ENCODE data around the gene RPRD1B.

Gene RPRD1B

DNA sequence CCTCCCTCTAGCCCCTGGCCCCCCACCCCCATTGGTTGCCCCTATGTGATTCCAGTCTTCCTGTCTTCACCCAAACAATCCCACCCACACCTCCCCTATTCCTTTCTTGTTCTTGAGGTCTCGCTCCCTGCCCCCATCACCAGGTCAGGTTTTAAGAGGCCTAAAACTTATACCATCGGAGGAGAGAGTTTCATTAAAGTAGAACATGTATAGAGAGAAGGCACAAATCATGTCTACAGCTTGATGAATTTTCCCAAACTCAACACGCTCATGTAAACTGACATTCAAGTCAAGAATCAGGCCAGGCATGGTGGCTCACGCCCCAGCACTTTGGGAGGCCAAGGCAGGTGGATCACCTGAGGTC lies 87.1 kb downstream of the RPRD1B start:
- DNase-seq (ENCODE audit: low read depth, low spot score), result no peak
- WGBS (ENCODE audit: insufficient coverage, insufficient read length), result no CpG with 5 or more reads among the region's 4 CpGs

GRCh38 chr20:38121741-38122140 lies 88.2 kb downstream of the RPRD1B start:
- no peak for DNase-seq (ENCODE audit: low read depth, low spot score)
- Histone ChIP-seq H3K36me3 (ENCODE audit: control insufficient read depth, insufficient read depth, low read length) (no peaks in the 10 kb centered on the region), H3K27me3 (ENCODE audit: control insufficient read depth, insufficient read depth, low read length) (no peaks in the 10 kb centered on the region), H3K4me1 (ENCODE audit: control insufficient read depth, insufficient read depth, low read length) (no peaks in the 10 kb centered on the region), H3K27ac (ENCODE audit: low read length) (no peak overlapping the region), H3K4me3 (ENCODE audit: low read length) (no peak overlapping the region), H3K9me3 (ENCODE audit: control insufficient read depth, insufficient read depth, low read length) (no peaks in the 10 kb centered on the region)
- no CpG with 5 or more reads among the region's 4 CpGs for WGBS (ENCODE audit: insufficient coverage, insufficient read length)

More for the DNA sequence above, 87.1 kb downstream of the RPRD1B start:
- Histone ChIP-seq H3K9me3 (ENCODE audit: control insufficient read depth, insufficient read depth, low read length) (no peaks in the 10 kb centered on the region), H3K4me1 (ENCODE audit: control insufficient read depth, insufficient read depth, low read length) (no peaks in the 10 kb centered on the region), H3K27ac (ENCODE audit: low read length) (no peak overlapping the region), H3K27me3 (ENCODE audit: control insufficient read depth, insufficient read depth, low read length) (no peaks in the 10 kb centered on the region), H3K4me3 (ENCODE audit: low read length) (no peak overlapping the region), H3K36me3 (ENCODE audit: control insufficient read depth, insufficient read depth, low read length) (no peaks in the 10 kb centered on the region)

DNA sequence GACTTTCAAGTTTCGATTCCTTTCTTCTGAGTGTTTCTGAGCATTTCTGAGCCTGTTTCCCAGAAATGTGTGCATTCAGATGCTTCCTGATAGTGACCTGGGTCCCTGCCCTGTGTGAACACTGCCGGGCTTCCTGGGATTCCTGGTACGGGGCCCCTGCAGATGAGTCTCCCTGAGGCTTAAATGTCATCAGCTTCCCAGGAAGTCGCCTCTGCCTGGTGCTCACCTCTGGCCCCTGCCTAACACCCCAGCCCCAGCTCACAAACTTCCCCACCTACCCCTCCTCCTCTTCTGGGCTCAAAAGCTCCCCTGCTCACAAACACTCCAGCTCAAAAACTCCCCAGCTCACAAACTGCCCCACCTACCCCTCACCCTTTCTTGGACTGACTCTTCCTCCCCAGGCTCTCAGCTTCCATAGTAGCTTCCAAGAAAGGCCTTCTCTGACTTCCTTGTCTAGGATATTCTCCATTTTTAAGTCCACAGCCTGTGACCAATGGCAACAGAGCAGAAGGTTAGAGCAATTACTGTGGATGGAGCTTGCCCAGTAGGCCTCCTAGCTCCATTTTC lies 89.6 kb downstream of the RPRD1B start:
- Histone ChIP-seq H3K27me3 (ENCODE audit: control insufficient read depth, insufficient read depth, low read length) (no peaks in the 10 kb centered on the region), H3K27ac (ENCODE audit: low read length) (no peak overlapping the region), H3K4me3 (ENCODE audit: low read length) (no peak overlapping the region), H3K36me3 (ENCODE audit: control insufficient read depth, insufficient read depth, low read length) (no peaks in the 10 kb centered on the region), H3K4me1 (ENCODE audit: control insufficient read depth, insufficient read depth, low read length) (no peaks in the 10 kb centered on the region), H3K9me3 (ENCODE audit: control insufficient read depth, insufficient read depth, low read length) (no peaks in the 10 kb centered on the region)
- no peak for DNase-seq (ENCODE audit: low read depth, low spot score)
- WGBS (ENCODE audit: insufficient coverage, insufficient read length), result no CpG with 5 or more reads among the region's 4 CpGs

DNA sequence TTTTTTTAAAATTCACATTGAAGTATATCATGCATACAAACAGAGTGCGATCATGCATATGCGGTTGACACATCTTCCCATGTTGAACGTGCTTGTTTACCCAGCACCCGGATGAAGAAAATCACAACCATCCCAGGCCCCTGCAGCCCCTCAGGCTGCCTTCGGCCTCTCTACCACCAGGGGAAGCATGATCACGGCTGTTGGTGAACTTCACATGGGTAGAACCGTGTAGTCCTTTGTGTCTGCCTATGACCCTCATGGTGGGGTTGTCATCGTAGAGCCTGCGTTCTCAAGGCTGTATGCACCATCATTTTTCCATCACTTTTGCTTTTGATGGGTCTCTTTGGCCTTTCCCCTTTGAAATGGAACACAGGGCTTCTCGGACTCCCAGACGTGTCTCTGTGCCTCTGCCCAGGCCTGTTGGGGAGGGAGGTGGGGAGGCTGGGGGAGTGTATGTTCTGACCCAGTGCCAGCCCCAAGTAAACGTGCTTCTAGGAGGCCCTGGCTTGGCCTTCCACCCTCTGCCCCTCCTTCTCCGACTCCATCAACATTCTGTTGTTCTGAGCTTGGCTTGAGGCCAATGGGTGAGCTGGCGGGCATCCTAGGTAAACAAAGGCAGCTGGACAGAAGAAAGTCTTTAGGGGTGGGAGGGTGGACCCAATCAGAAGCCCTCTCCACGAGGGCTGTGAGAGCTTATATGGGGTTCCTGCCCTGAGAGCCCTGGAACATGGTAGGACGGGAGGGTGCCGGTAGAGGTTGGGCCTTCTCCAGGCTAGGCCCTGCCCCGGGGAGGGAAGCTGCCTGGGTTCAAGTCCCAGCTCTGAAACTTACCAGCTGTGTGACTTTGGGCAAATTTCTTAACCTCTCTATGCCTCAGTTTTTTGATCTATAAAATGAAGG lies 91.9 kb downstream of the RPRD1B start:
- Histone ChIP-seq H3K9me3 (ENCODE audit: control insufficient read depth, insufficient read depth, low read length) (no peaks in the 10 kb centered on the region), H3K4me1 (ENCODE audit: control insufficient read depth, insufficient read depth, low read length) (no peaks in the 10 kb centered on the region), H3K36me3 (ENCODE audit: control insufficient read depth, insufficient read depth, low read length) (no peaks in the 10 kb centered on the region), H3K4me3 (ENCODE audit: low read length) (no peak overlapping the region), H3K27me3 (ENCODE audit: control insufficient read depth, insufficient read depth, low read length) (no peaks in the 10 kb centered on the region), H3K27ac (ENCODE audit: low read length) (no peak overlapping the region)
- no peak for DNase-seq (ENCODE audit: low read depth, low spot score)
- no CpG with 5 or more reads among the region's 18 CpGs for WGBS (ENCODE audit: insufficient coverage, insufficient read length)

DNA sequence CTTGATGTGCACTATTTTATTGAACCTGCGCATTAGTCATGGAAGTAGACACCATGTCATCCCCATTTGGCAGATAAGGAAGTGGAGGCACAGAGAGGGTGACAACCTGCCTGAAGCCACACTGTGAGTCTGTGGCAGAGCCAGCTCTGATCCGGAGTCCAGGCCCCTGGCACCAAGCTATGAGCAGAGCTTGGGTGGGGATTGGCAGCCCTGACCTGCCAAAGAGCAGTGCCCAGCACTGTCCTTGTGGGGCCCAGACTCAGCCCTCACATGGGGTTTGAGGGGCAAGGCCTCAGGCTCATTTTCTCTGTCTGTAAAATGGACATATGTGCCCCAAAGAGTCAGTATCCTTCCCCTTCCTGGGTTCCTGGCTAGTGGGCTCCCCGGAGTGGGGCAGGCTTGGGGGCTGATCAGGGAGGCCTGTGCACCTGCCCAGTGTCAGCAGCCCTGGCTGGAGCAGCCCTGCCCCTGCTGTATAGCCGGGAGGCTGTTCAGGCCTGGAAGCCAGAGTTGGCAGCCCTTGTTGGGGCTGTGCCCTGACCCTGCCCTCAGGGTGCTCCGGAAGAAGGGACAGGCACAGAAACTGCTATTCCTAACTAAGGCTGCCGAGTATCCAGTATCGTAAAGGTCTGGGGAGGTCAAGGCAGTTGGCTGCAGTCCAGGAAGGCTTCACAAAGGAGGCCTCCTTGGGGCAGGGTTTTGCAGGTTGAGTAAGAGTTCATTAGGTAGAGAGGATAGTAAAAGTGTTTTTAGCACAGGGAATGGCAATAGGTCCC lies 92.8 kb downstream of the RPRD1B start:
- Histone ChIP-seq H3K27me3 (ENCODE audit: control insufficient read depth, insufficient read depth, low read length) (no peaks in the 10 kb centered on the region), H3K9me3 (ENCODE audit: control insufficient read depth, insufficient read depth, low read length) (no peaks in the 10 kb centered on the region), H3K4me1 (ENCODE audit: control insufficient read depth, insufficient read depth, low read length) (no peaks in the 10 kb centered on the region), H3K4me3 (ENCODE audit: low read length) (no peak overlapping the region), H3K27ac (ENCODE audit: low read length) (no peak overlapping the region), H3K36me3 (ENCODE audit: control insufficient read depth, insufficient read depth, low read length) (no peaks in the 10 kb centered on the region)
- no CpG with 5 or more reads among the region's 7 CpGs for WGBS (ENCODE audit: insufficient coverage, insufficient read length)
- DNase-seq (ENCODE audit: low read depth, low spot score), result no peak

- H3K9me3 ChIP-seq (ENCODE audit: control insufficient read depth, insufficient read depth, low read length), result no peaks in the 10 kb centered on the region
- no peaks in the 10 kb centered on the region for H3K4me1 ChIP-seq (ENCODE audit: control insufficient read depth, insufficient read depth, low read length)
- H3K27ac ChIP-seq (ENCODE audit: low read length), result no peak overlapping the region
- no peak for DNase-seq (ENCODE audit: low read depth, low spot score)
- no peaks in the 10 kb centered on the region for H3K36me3 ChIP-seq (ENCODE audit: control insufficient read depth, insufficient read depth, low read length)
- WGBS (ENCODE audit: insufficient coverage, insufficient read length), result no CpG with 5 or more reads among the region's 12 CpGs
- H3K4me3 ChIP-seq (ENCODE audit: low read length), result no peak overlapping the region
- H3K27me3 ChIP-seq (ENCODE audit: control insufficient read depth, insufficient read depth, low read length), result no peaks in the 10 kb centered on the region
These were observed 93.5 kb downstream of the RPRD1B start for GRCh38 chr20:38126932-38127621.

GRCh38 chr20:38127920-38128528 lies 94.5 kb downstream of the RPRD1B start:
- DNase-seq (ENCODE audit: low read depth, low spot score), result no peak
- H3K27me3 ChIP-seq (ENCODE audit: control insufficient read depth, insufficient read depth, low read length), result no peaks in the 10 kb centered on the region
- WGBS (ENCODE audit: insufficient coverage, insufficient read length), result no CpG with 5 or more reads among the region's 9 CpGs
- H3K36me3 ChIP-seq (ENCODE audit: control insufficient read depth, insufficient read depth, low read length), result no peaks in the 10 kb centered on the region
- H3K4me3 ChIP-seq (ENCODE audit: low read length), result no peak overlapping the region
- H3K4me1 ChIP-seq (ENCODE audit: control insufficient read depth, insufficient read depth, low read length), result no peaks in the 10 kb centered on the region
- H3K9me3 ChIP-seq (ENCODE audit: control insufficient read depth, insufficient read depth, low read length), result no peaks in the 10 kb centered on the region
- H3K27ac ChIP-seq (ENCODE audit: low read length), result no peak overlapping the region

- H3K4me1 ChIP-seq (ENCODE audit: control insufficient read depth, insufficient read depth, low read length), result no peaks in the 10 kb centered on the region
- no peaks in the 10 kb centered on the region for H3K9me3 ChIP-seq (ENCODE audit: control insufficient read depth, insufficient read depth, low read length)
- no peaks in the 10 kb centered on the region for H3K27me3 ChIP-seq (ENCODE audit: control insufficient read depth, insufficient read depth, low read length)
- DNase-seq (ENCODE audit: low read depth, low spot score), result no peak
- no peaks in the 10 kb centered on the region for H3K36me3 ChIP-seq (ENCODE audit: control insufficient read depth, insufficient read depth, low read length)
- H3K27ac ChIP-seq (ENCODE audit: low read length), result no peak overlapping the region
- no peak overlapping the region for H3K4me3 ChIP-seq (ENCODE audit: low read length)
- no CpG with 5 or more reads among the region's 2 CpGs for WGBS (ENCODE audit: insufficient coverage, insufficient read length)
These were observed 95.1 kb downstream of the RPRD1B start for GRCh38 chr20:38128691-38129090.

DNA sequence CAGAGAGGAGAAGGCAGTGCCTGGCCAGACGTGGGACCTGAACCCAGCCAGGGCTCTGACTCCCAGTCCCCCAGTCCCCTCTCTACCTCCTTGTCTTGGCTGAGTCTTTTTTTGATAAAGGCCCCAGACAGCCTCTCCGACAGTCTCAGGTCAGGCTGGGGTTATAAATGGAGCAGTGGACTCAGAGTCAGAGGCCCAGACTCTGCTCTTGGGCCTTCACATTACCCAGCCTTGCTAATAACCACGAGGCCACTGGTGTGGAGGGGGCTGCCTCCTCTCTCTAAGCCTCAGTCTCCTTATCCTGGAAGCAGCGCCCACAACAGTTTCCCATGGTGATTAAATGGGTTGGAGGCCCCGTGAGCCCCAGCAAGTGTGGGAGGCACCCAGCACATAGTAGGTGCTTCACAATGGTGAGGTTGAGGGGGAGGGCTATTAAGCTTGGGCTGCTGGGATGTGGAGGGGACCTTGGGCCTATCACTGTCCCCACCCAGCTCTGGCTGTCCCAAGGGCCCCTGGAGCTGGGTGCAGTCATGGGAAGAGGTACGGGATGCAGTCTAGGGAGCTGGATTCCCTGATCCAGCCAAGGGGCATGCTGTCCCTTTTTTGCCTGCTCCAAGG lies 95.8 kb downstream of the RPRD1B start:
- Histone ChIP-seq H3K9me3 (ENCODE audit: control insufficient read depth, insufficient read depth, low read length) (no peaks in the 10 kb centered on the region), H3K27ac (ENCODE audit: low read length) (no peak overlapping the region), H3K27me3 (ENCODE audit: control insufficient read depth, insufficient read depth, low read length) (no peaks in the 10 kb centered on the region), H3K4me3 (ENCODE audit: low read length) (no peak overlapping the region), H3K36me3 (ENCODE audit: control insufficient read depth, insufficient read depth, low read length) (no peaks in the 10 kb centered on the region), H3K4me1 (ENCODE audit: control insufficient read depth, insufficient read depth, low read length) (no peaks in the 10 kb centered on the region)
- DNase-seq (ENCODE audit: low read depth, low spot score), result no peak
- WGBS (ENCODE audit: insufficient coverage, insufficient read length), result no CpG with 5 or more reads among the region's 6 CpGs
